GM19239 (cell line): Measurements from ENCODE around the gene SLC5A10.
A peak's percentile ranks its signal among the peaks of the same experiment; 100 is the strongest.

Experiments
- DNase-seq: peaks from one replicate; pipeline ENCODE4 v3.0.0; 2011; ENCODE audit warnings: low spot score; ENCODE audit not compliant: insufficient read length
- FAIRE-seq: peaks from 2 replicates; lab custom pipeline; 2011; peaks lifted over from hg19 to GRCh38; lab: Jason Lieb, UNC

SLC5A10 gene

DNA sequence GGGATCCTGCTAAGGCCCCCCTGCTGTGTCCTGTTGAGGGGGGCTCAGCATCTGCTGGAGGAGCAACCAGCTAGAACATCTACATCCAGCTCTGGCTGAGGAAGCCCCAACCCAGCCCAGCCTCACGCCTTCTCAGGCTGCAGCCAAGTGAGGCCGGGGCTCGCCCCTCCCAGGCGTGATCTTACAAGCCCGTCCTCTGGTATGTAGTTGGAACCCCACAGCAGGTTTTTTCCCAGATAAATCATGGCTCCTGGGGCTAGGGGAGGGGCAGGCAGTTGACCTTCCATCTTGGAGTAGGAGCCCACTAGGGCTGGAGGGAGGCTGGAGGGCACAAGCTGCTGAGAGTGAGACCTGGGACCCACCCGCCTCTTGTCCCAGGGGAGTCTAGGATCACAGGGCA lies 47.9 kb downstream of the SLC5A10 start:
- no peak for DNase-seq
- FAIRE-seq, result no peak

DNA sequence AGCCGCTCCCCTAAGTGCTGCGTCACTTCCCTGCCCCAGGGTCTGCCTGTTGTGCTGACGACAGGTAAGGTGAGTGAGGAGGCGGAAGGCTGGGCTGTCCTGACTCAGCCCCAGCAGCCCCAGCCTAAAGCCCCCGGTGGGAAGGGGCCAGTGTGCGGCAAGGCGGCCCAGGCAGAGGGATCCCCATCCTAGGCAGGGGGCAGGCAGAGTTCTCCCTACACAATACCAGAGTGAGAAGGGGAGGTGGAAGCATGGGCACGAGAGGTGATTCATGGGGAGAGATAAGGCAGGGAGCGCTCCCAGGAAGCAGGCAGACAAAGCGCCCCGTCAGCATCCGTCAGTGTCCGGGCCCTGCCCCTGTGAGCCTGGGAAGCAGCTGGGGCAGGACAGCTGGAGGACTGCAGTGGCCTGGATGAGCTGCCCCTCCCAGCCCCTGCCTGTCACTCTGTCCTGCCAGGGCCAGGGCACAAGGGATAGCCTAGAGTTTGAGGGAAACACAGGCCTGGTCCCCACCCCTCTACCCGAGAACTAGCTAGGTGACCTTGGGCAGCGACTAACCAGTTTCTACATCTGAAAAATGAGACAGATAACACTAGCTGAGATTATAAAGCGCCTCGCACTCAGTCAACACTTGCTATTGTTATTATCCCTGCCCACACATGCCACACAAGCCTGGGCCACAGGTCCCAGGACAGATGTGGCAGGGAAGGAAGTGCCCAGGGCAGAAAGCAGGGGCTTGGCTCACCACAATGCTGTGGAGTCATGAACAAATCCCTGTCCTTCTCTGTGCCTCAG lies 48.8 kb downstream of the SLC5A10 start:
- FAIRE-seq, result no peak
- DNase-seq, result no peak

DNA sequence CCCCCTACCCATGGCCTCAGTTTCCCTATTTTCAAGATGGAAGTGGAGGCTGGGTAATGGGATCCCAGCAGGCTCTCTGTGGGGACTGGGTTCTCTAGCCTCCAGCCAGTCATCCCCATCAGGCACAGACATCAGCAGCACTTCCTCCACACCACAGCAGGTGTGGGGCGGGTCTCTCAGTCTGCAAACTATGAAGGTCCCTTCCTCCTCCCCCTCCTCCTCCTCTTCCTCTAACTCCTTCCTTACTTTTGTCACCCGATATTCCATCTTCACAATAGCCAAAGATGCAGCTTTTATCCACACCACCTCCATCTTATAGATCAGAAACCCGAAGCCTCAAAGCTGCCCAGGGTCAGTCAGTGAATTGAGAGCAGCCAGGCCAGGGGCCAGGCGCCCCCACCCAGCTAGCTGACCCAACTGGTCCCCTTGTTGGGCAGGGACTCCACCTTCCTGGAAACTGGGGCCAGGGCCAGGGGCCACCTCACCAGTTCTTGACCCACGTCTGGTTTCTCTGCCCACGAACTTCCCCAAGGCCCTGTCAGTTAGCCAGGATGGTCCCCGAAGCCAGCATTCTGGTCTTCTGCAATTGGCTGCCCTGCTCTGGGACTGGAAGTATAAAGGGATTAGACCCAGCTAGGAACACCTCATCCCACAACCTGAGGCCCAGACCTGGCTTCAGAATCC lies 50.1 kb downstream of the SLC5A10 start:
- FAIRE-seq (no peak), DNase-seq (no peak)

- DNase-seq, result no peak
- peak; percentile 45 for FAIRE-seq
These were observed 51.0 kb downstream of the SLC5A10 start for GRCh38 chr17:19002805-19003542.

GRCh38 chr17:19003543-19004420 lies 51.8 kb downstream of the SLC5A10 start:
- DNase-seq (peak; percentile 54), FAIRE-seq (no peak)

GRCh38 chr17:19004421-19005136 lies 52.6 kb downstream of the SLC5A10 start, which contains the start of gene FAM83G:
TSS of gene FAM83G (minus strand) at chr17:19004764. CDS start at chr17:19004041, 723 bp downstream.
- FAIRE-seq (peak; percentile 64), DNase-seq (peak; percentile 87)

DNA sequence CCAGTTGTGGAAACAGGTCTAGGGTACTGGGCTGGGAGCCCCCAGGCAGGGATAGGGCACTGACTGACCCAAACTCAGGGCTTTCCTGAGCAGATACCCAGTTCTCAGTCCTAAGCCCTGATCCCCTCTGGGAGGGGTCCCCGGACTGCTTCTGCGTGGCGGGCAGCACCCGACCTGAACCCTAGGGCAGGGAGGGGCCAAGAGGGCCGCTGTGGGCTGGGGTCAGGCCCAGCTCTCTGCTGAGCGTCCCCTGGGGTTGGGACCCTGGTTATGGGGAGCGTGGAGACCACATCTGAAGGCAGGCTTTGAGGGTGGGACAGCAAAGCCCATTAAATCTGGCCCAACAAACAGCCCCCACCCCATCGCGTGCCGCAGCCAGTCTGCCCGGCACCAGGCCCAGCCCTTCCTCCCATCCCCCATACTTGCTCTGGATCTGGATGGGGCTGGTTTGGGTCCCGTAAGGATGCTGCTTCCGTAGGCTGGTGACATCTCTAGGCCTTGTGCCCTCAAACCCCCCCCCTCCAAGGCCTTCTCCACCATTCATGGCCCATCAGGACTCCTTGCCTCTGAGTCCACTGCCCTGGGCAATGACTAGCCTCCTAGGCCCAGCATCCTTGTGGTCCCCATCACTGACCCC lies 53.3 kb downstream of the SLC5A10 start:
- FAIRE-seq (no peak), DNase-seq (no peak)

GRCh38 chr17:19005789-19006430 lies 53.9 kb downstream of the SLC5A10 start:
- FAIRE-seq (no peak), DNase-seq (no peak)

- no peak for FAIRE-seq
- DNase-seq, result no peak
These were observed 54.7 kb downstream of the SLC5A10 start for GRCh38 chr17:19006698-19007097.

GRCh38 chr17:19009970-19010369 lies 58.0 kb downstream of the SLC5A10 start:
- FAIRE-seq (no peak), DNase-seq (no peak)

- FAIRE-seq, result no peak
- no peak for DNase-seq
These were observed 59.0 kb downstream of the SLC5A10 start for GRCh38 chr17:19010729-19011505.

- DNase-seq, result no peak
- FAIRE-seq, result no peak
These were observed 59.6 kb downstream of the SLC5A10 start for GRCh38 chr17:19011581-19011980.

GRCh38 chr17:19012171-19013080 lies 60.5 kb downstream of the SLC5A10 start:
- DNase-seq (no peak), FAIRE-seq (no peak)

GRCh38 chr17:19013226-19013625 lies 61.3 kb downstream of the SLC5A10 start:
- DNase-seq (no peak), FAIRE-seq (no peak)

- no peak for DNase-seq
- no peak for FAIRE-seq
These were observed 62.1 kb downstream of the SLC5A10 start for GRCh38 chr17:19013806-19014627.
